DOHH2 (cell line): ENCODE data around the gene USPL1.

ENCODE experiments used
- H3F3A ChIP-seq: fragments of 200-600 bp; sonication (generic), shearing (Covaris generic); 2 replicates; pipeline ENCODE4 v1.6.0; 2016; ENCODE audit warnings: antibody characterized with exemption, mild to moderate bottlenecking; ENCODE audit not compliant: control insufficient read depth, insufficient read depth
- H3K27ac ChIP-seq: fragments of 200-600 bp; sonication (generic); 2 replicates; pipeline ENCODE4 v1.5.1; 2014; ENCODE audit warnings: low read depth, mild to moderate bottlenecking, low read length, moderate library complexity
- H3K27me3 ChIP-seq: fragments of 200-600 bp; sonication (generic); 2 replicates; pipeline ENCODE4 v1.6.1; 2014; ENCODE audit warnings: mild to moderate bottlenecking, low read length, mixed read lengths; ENCODE audit not compliant: control insufficient read depth
- H3K36me3 ChIP-seq: fragments of 200-600 bp; sonication (generic); 2 replicates; pipeline ENCODE4 v1.6.1; 2014; ENCODE audit warnings: mild to moderate bottlenecking, low read length, moderate library complexity, mixed read lengths; ENCODE audit not compliant: control insufficient read depth
- H3K4me1 ChIP-seq: fragments of 200-600 bp; sonication (generic); 2 replicates; pipeline ENCODE4 v1.6.1; 2014; ENCODE audit warnings: mild to moderate bottlenecking, low read length, mixed read lengths; ENCODE audit not compliant: control insufficient read depth
- H3K4me2 ChIP-seq: fragments of 200-600 bp; sonication (generic); 2 replicates; pipeline ENCODE4 v1.6.0; 2014; ENCODE audit warnings: mild to moderate bottlenecking, low read length, moderate library complexity
- H3K4me3 ChIP-seq: fragments of 200-600 bp; sonication (generic); 2 replicates; pipeline ENCODE4 v1.5.1; 2014; ENCODE audit warnings: mild to moderate bottlenecking, low read length, mixed read lengths
- H3K79me2 ChIP-seq: fragments of 200-600 bp; sonication (generic); 2 replicates; pipeline ENCODE4 v1.6.1; 2014; ENCODE audit warnings: mild to moderate bottlenecking, low read length, mixed read lengths; ENCODE audit not compliant: control insufficient read depth
- H3K9me2 ChIP-seq: fragments of 200-600 bp; sonication (generic); replicated peaks from 2 replicates; pipeline ENCODE4 v1.6.1; 2014; ENCODE audit warnings: mild to moderate bottlenecking, low read length, mixed read lengths; ENCODE audit not compliant: control insufficient read depth
- H3K9me3 ChIP-seq: fragments of 200-600 bp; sonication (generic); 2 replicates; pipeline ENCODE4 v1.6.1; 2014; ENCODE audit warnings: antibody characterized with exemption, low read length, mixed read lengths; ENCODE audit not compliant: control insufficient read depth, insufficient read depth
- H4K20me1 ChIP-seq: fragments of 200-600 bp; sonication (generic); 2 replicates; pipeline ENCODE4 v1.6.0; 2014; ENCODE audit warnings: low read depth, mild to moderate bottlenecking, antibody characterized with exemption, low read length, moderate library complexity; ENCODE audit not compliant: control insufficient read depth, insufficient read depth
- EZH2phosphoT487 ChIP-seq: fragments of 200-600 bp; sonication (generic); IDR thresholded peaks from 2 replicates; pipeline ENCODE4 v1.6.1; 2017; ENCODE audit warnings: borderline replicate concordance, mild to moderate bottlenecking, antibody characterized with exemption, low read length, moderate library complexity, mixed read lengths
- TF ChIP-seq, protein P1 (sequence below): fragments of 200-600 bp; sonication (generic); IDR thresholded peaks from one replicate; pipeline ENCODE4 v1.5.1; 2014; ENCODE audit warnings: antibody characterized with exemption, mild to moderate bottlenecking, low read depth, low read length; ENCODE audit not compliant: poor library complexity, severe bottlenecking

The USPL1 gene

GRCh38 chr13:30580852-30581502, 36.7 kb upstream of the USPL1 start:
- no peaks in the 10 kb centered on the region for H3K27me3 ChIP-seq
- H3K79me2 ChIP-seq = no peaks in the 10 kb centered on the region
- H3F3A ChIP-seq = 0 out of 2 replicates have a peak, but pooled peaks cover 3% of the 10 kb centered on the region
- no peak overlapping the region for H3K4me2 ChIP-seq
- H3K4me3 ChIP-seq = no peak overlapping the region
- TF ChIP-seq, protein P1, sequence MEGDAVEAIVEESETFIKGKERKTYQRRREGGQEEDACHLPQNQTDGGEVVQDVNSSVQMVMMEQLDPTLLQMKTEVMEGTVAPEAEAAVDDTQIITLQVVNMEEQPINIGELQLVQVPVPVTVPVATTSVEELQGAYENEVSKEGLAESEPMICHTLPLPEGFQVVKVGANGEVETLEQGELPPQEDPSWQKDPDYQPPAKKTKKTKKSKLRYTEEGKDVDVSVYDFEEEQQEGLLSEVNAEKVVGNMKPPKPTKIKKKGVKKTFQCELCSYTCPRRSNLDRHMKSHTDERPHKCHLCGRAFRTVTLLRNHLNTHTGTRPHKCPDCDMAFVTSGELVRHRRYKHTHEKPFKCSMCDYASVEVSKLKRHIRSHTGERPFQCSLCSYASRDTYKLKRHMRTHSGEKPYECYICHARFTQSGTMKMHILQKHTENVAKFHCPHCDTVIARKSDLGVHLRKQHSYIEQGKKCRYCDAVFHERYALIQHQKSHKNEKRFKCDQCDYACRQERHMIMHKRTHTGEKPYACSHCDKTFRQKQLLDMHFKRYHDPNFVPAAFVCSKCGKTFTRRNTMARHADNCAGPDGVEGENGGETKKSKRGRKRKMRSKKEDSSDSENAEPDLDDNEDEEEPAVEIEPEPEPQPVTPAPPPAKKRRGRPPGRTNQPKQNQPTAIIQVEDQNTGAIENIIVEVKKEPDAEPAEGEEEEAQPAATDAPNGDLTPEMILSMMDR = no peak
- no peak for TF ChIP-seq EZH2phosphoT487
- H3K9me3 ChIP-seq = no peaks in the 10 kb centered on the region
- no peak overlapping the region for H3K27ac ChIP-seq
- H4K20me1 ChIP-seq = no peaks in the 10 kb centered on the region
- H3K4me1 ChIP-seq = peaks cover 4% of the 10 kb centered on the region
- H3K36me3 ChIP-seq = no peaks in the 10 kb centered on the region
- no peaks in the 10 kb centered on the region for H3K9me2 ChIP-seq

- no peaks in the 10 kb centered on the region for H3K36me3 ChIP-seq
- no peak overlapping the region for H3K4me2 ChIP-seq
- peaks cover 8% of the 10 kb centered on the region for H3K4me1 ChIP-seq
- H3K9me2 ChIP-seq = no peaks in the 10 kb centered on the region
- 0 out of 2 replicates have a peak, but pooled peaks cover 3% of the 10 kb centered on the region for H3F3A ChIP-seq
- no peaks in the 10 kb centered on the region for H3K79me2 ChIP-seq
- H3K27ac ChIP-seq = no peak overlapping the region
- H3K4me3 ChIP-seq = no peak overlapping the region
- no peaks in the 10 kb centered on the region for H4K20me1 ChIP-seq
- no peaks in the 10 kb centered on the region for H3K9me3 ChIP-seq
- TF ChIP-seq, protein P1 = peak; percentile 69
- no peak for TF ChIP-seq EZH2phosphoT487
- no peaks in the 10 kb centered on the region for H3K27me3 ChIP-seq
These were observed 36.1 kb upstream of the USPL1 start for GRCh38 chr13:30581582-30581981.

DNA sequence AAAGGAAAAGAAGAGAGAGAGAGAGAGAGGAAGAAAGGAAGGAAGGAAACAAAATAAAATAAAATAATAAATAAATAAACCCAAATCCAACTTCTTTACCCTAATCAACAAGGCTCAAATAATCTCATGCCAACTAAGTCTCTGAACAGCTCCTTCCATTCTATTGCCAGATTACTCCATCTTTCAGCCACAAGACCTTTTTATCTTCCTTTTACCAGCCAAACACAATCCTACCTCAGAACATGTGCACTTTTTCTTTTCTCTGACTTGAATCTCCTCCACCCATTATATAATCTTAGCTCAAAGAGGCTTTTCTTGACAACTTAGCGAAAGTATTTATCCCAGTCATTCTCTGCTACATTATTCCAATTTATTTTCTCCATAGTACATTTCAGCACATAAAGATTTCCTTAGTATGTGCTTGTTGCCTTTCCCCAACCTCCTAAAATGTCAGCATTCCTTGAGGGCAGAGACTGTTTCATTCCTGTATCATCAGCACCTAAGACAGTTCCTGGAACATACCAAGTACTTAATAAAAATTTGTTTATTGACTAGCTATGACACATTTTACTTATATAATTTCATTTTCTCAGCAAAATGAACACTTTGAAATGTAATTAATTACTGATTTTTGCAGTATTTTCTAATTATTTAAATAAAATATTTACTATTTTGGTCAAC, 33.5 kb upstream of the USPL1 start:
- Histone ChIP-seq H4K20me1 (no peaks in the 10 kb centered on the region), H3K9me2 (no peaks in the 10 kb centered on the region), H3K4me3 (no peak overlapping the region), H3K79me2 (no peaks in the 10 kb centered on the region), H3K9me3 (no peaks in the 10 kb centered on the region), H3K4me2 (no peak overlapping the region), H3K27ac (no peak overlapping the region), H3K27me3 (no peaks in the 10 kb centered on the region), H3F3A (0 out of 2 replicates have a peak, but pooled peaks cover 3% of the 10 kb centered on the region), H3K4me1 (peaks cover 12% of the 10 kb centered on the region), H3K36me3 (no peaks in the 10 kb centered on the region)
- TF ChIP-seq EZH2phosphoT487 = no peak
- TF ChIP-seq, protein P1 = no peak
